A204.1 (cell line): Measurements from ENCODE around the gene POGZ.
"Not testable (repeated sequence)": the region's sequence is repeated elsewhere in the genome, so short reads cannot be mapped to it uniquely, and the experiment has no call there.

Source experiments
- FAIRE-seq: peaks from 2 replicates; lab custom pipeline; 2012; peaks lifted over from hg19 to GRCh38; lab: Jason Lieb, UNC

POGZ gene

GRCh38 chr1:151478140-151478812, 19.0 kb upstream of the POGZ start:
- FAIRE-seq, result no peak

- FAIRE-seq, result no peak
Measured at GRCh38 chr1:151477066-151477465, 17.8 kb upstream of the POGZ start.

- FAIRE-seq, result no peak
Measured at GRCh38 chr1:151476083-151476482, 16.8 kb upstream of the POGZ start.

- no peak for FAIRE-seq
Measured at GRCh38 chr1:151475175-151475574, 15.9 kb upstream of the POGZ start.

GRCh38 chr1:151474745-151475144, 15.5 kb upstream of the POGZ start:
- no peak for FAIRE-seq

GRCh38 chr1:151472856-151473731, 13.8 kb upstream of the POGZ start:
- FAIRE-seq, result no peak

GRCh38 chr1:151465026-151465425, 5.7 kb upstream of the POGZ start:
- no peak for FAIRE-seq

- no peak for FAIRE-seq
Measured at GRCh38 chr1:151461694-151462093, 2.4 kb upstream of the POGZ start.

GRCh38 chr1:151458802-151459330, 428 bp downstream of the POGZ start:
- FAIRE-seq, result no peak

GRCh38 chr1:151457911-151458801, 1.1 kb downstream of the POGZ start:
- no peak for FAIRE-seq

GRCh38 chr1:151455966-151456365, 3.3 kb downstream of the POGZ start:
- no peak for FAIRE-seq

GRCh38 chr1:151455231-151455630, 4.1 kb downstream of the POGZ start:
- FAIRE-seq, result no peak

- no peak for FAIRE-seq
Measured at GRCh38 chr1:151447696-151448095, 11.6 kb downstream of the POGZ start.

GRCh38 chr1:151444783-151445177, 14.5 kb downstream of the POGZ start:
- FAIRE-seq, result no peak

- FAIRE-seq, result peak; percentile 98
Measured at GRCh38 chr1:151443846-151444782, 15.2 kb downstream of the POGZ start.

- FAIRE-seq, result not testable (repeated sequence)
Measured at GRCh38 chr1:151437396-151437795, 21.9 kb downstream of the POGZ start.

GRCh38 chr1:151436985-151437384, 22.3 kb downstream of the POGZ start:
- no peak for FAIRE-seq

- FAIRE-seq, result no peak
Measured at GRCh38 chr1:151435174-151435573, 24.1 kb downstream of the POGZ start.

GRCh38 chr1:151433827-151434226, 25.5 kb downstream of the POGZ start:
- not testable (repeated sequence) for FAIRE-seq

- FAIRE-seq, result no peak
Measured at GRCh38 chr1:151428068-151428467, 31.2 kb downstream of the POGZ start.

GRCh38 chr1:151425103-151425502, 34.2 kb downstream of the POGZ start:
- no peak for FAIRE-seq
